ENCODE results near the gene SOCS7. TPM values are rescaled to one million over a fixed set of nuclear protein-coding genes. Genes with fewer than 3 reads are reported as not detected.

The SOCS7 gene
- total and polyA plus RNA-seq, 10 of the 15 experiments (the other 5 are each of a cell fraction or from before 2014, with no cell fraction given): 0.68 to 12.8 (median 7.3) TPM

DNA sequence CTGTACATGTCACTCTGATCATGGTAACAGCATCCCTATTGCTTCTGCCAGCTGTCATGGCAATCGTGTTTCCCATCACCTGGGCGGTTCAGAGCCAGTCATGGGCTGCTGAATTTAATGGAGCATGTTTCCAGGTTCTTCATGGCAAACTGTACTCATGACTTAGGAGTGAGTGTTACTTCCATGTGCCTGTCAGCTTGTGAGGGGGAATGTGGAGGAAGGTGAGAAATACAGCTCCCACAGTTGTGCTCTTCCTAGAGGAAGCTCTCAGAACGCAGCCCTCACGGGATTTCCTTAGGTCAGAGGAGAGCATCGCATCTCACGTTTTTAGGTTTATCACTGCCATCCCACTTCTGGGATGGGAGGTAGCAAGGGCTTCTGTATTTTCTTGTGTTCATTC, 48.6 kb downstream of the SOCS7 start:
- Histone ChIP-seq H3K9me3 (replicated peaks; ENCODE audit: control insufficient read depth, insufficient read depth, low read length) (no peaks in the 10 kb centered on the region), H3K27me3 (replicated peaks in 1 of 2; ENCODE audit: control insufficient read depth in 2 of 2, insufficient read depth in 2 of 2, low read length in 1 of 2) (no peaks in the 10 kb centered on the region), H4K20me1 (ENCODE audit: control insufficient read depth, insufficient read depth) (no peaks in the 10 kb centered on the region), H3K4me2 (ENCODE audit: control insufficient read depth, insufficient read depth) (no peak overlapping the region), H3K4me3 (no peak overlapping the region), H3K27ac (ENCODE audit: control insufficient read depth, insufficient read depth) (no peak overlapping the region), H3K9ac (ENCODE audit: control insufficient read depth, insufficient read depth, low read length) (no peak overlapping the region), H2AFZ (ENCODE audit: control insufficient read depth, low read depth, low read length) (no peak overlapping the region), H3K36me3 (ENCODE audit: control insufficient read depth in 2 of 2, insufficient read depth in 2 of 2, low read length in 1 of 2) (peaks cover 7 to 12% of the 10 kb centered on the region in 2 experiments; a peak in 3 of 4 replicates), H3K4me1 (ENCODE audit: control insufficient read depth, insufficient read depth, low read length) (no peaks in the 10 kb centered on the region), H3K79me2 (ENCODE audit: control insufficient read depth, insufficient read depth, low read length) (no peaks in the 10 kb centered on the region)
- FAIRE-seq (no peak), DNase-seq (ENCODE audit: low read depth, low spot score) (no peak), ATAC-seq (no peak)
- ChIA-PET POLR2A (no interaction called here), SMC1A (ENCODE audit: uncharacterized antibody, unreplicated experiment) (no interaction called here), RAD21 (ENCODE audit: unreplicated experiment) (interaction anchor here (0.8 to 0.9 kb wide), 2 partner anchors 14 to 51 kb away, joined by 3 read pairs; no protein-coding TSS in a partner anchor), CTCF (interaction anchor here (1.4 to 2.3 kb wide), 2 partner anchors 14 to 44 kb away, joined by 3 to 7 read pairs; no protein-coding TSS in a partner anchor)
- no TSS peak for BruUV-seq (replicated peaks)
- TF ChIP-seq SP1 (IDR thresholded peaks at IDR 0.05; ENCODE audit: low read depth, low read length): no peak
- TF ChIP-seq IKZF2 (IDR thresholded peaks at IDR 0.05): no peak
- TF ChIP-seq RUNX3 (IDR thresholded peaks at IDR 0.05; ENCODE audit: low read length): no peak
- no peak for TF ChIP-seq TAF1 (IDR thresholded peaks at IDR 0.05; ENCODE audit: borderline replicate concordance, low read depth, low read length)
- no peak for TF ChIP-seq ZNF24 (IDR thresholded peaks at IDR 0.05)
- no peak for TF ChIP-seq SUPT20H (IDR thresholded peaks at IDR 0.05; ENCODE audit: borderline replicate concordance, control insufficient read depth, low read depth, low read length)
- TF ChIP-seq, protein P1, sequence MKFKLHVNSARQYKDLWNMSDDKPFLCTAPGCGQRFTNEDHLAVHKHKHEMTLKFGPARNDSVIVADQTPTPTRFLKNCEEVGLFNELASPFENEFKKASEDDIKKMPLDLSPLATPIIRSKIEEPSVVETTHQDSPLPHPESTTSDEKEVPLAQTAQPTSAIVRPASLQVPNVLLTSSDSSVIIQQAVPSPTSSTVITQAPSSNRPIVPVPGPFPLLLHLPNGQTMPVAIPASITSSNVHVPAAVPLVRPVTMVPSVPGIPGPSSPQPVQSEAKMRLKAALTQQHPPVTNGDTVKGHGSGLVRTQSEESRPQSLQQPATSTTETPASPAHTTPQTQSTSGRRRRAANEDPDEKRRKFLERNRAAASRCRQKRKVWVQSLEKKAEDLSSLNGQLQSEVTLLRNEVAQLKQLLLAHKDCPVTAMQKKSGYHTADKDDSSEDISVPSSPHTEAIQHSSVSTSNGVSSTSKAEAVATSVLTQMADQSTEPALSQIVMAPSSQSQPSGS (IDR thresholded peaks at IDR 0.05; ENCODE audit: low read length): no peak
- TF ChIP-seq ZNF622 (IDR thresholded peaks at IDR 0.05): no peak
- TF ChIP-seq CHD4 (IDR thresholded peaks at IDR 0.05): no peak
- in situ Hi-C loops (cut with MboI): no loop called here
- intact Hi-C loops (cut with micrococcal nuclease; ENCODE audit: unreplicated experiment): no loop called here
- WGBS (ENCODE audit: insufficient coverage, insufficient replicate concordance, low lambda C conversion rate, missing lambda C conversion rate): 88% methylated on average over 6 of the region's 6 CpGs

Measured in GM12878 (cell line).